H1 (cell line): ENCODE measurements around the gene LYVE1. TPM values are rescaled to one million over a fixed set of nuclear protein-coding genes. Genes with fewer than 3 reads are reported as not detected.

Source experiments
- EGR1 ChIP-seq: IDR thresholded peaks from 2 replicates; pipeline ENCODE4 v1.6.1; 2011; ENCODE audit warnings: low read depth, low read length, borderline replicate concordance
- NRF1 ChIP-seq: IDR thresholded peaks from 2 replicates; pipeline ENCODE4 v1.6.1; 2011; ENCODE audit warnings: mild to moderate bottlenecking, low read depth, low read length, improper control_type of control experiment
- RXRA ChIP-seq: IDR thresholded peaks from 2 replicates; pipeline ENCODE4 v1.6.1; 2011; ENCODE audit warnings: low read depth, mild to moderate bottlenecking, low read length, moderate library complexity; ENCODE audit not compliant: insufficient read depth
- SIN3A ChIP-seq, 2 experiments: IDR thresholded peaks in 1 of 2; conservative IDR thresholded peaks in 1 of 2; 2 replicates each; pipeline ENCODE4 v1.6.1; 2011 to 2012; ENCODE audit warnings: low read length in 2 of 2, improper control_type of control experiment in 1 of 2, low read depth in 1 of 2, mild to moderate bottlenecking in 1 of 2
- TAF7 ChIP-seq: optimal IDR thresholded peaks from 2 replicates; pipeline ENCODE3; 2011; ENCODE audit warnings: low read depth, mild to moderate bottlenecking, inconsistent platforms, low read length, moderate library complexity, borderline replicate concordance
- polyA plus RNA-seq, 7 experiments: library from polyadenylated mRNA; depleted of rRNA in 3 of 7; stranded (reverse) in 5 of 7; unstranded in 2 of 7; fragments of >200 nt in 5 of 7; fragments of 200-250 nt in 2 of 7; gene quantifications; 1 replicate in 5 of 7; 2 replicates in 1 of 7; 4 replicates in 1 of 7; pipeline versions ENCODE4 v1.2.1 to v1.2.3, GENCODE V29; 2011 to 2013; ENCODE audit warnings: missing spikeins in 2 of 7, mixed read lengths in 2 of 7
- total RNA-seq: library from RNA; stranded (reverse); fragmentation: NEBNext Ultra II Directional; extraction: Animal tissue kit (Norgen Biotek cat#: 25700); gene quantifications from 2 replicates; pipeline ENCODE4 v1.2.1, GENCODE V29; 2021

Gene LYVE1
- total and polyA plus RNA-seq, 2 of the 8 experiments (the other 6 are each of a cell fraction or from before 2014, with no cell fraction given): 0.09 TPM; not detected in 1

- no peak for TF ChIP-seq EGR1
- TF ChIP-seq TAF7: no peak
- no peak for TF ChIP-seq RXRA
- no peak for TF ChIP-seq NRF1
- no peak for TF ChIP-seq SIN3A (conservative IDR thresholded peaks at IDR 0.05 in 1 of 2, IDR thresholded peaks at IDR 0.05 in 1 of 2; ENCODE audit: low read depth in 1 of 2, low read length in 2 of 2)
Observed at GRCh38 chr11:10617551-10617950, 49.1 kb upstream of the LYVE1 start (continued).
